IMR-90 (cell line): ENCODE measurements around the gene CXCL16. TPM values are rescaled to one million over a fixed set of nuclear protein-coding genes. Genes with fewer than 3 reads are reported as not detected.
A peak's percentile ranks its signal among the peaks of the same experiment; 100 is the strongest.

Experiments
- ATAC-seq: fragments of 200-7000 bp; cut with Tn5 transposase; 2 replicates; pipeline ENCODE4 v1.9.1; 2020; ENCODE audit warnings: low read depth, mild to moderate bottlenecking, moderate library complexity
- BruUV-seq: library from RNA; stranded (reverse); fragments of 400-500 nt; replicated peaks from 2 replicates; lab custom pipeline; 2021; lab: Mats Ljungman, UMichigan
- CTCF ChIA-PET: fragments of 300-600 bp; formaldehyde crosslinking; extraction: SDS; loops from one replicate; lab custom pipeline; 2021; ENCODE audit warnings: antibody characterized with exemption; lab: Yijun Ruan, JAX
- POLR2A ChIA-PET: fragments of 300-600 bp; sonication (Branson Sonifier 250); formaldehyde crosslinking; loops from one replicate; lab custom pipeline; 2022; ENCODE audit warnings: antibody characterized with exemption; ENCODE audit not compliant: unreplicated experiment; lab: Charles Lee
- DNase-seq: peaks from one replicate; pipeline ENCODE4 v3.0.0; 2013
- H2AFZ ChIP-seq: replicated peaks from 2 replicates; pipeline ENCODE3; 2013; ENCODE audit warnings: low read length, mild to moderate bottlenecking; ENCODE audit not compliant: poor library complexity
- H2AK5ac ChIP-seq: 2 replicates; pipeline ENCODE4 v1.6.1; 2013; ENCODE audit warnings: low read depth, low read length, inconsistent platforms
- H2AK9ac ChIP-seq: replicated peaks from 2 replicates; pipeline ENCODE3; 2013; ENCODE audit warnings: mild to moderate bottlenecking, low read depth, low read length, moderate library complexity; ENCODE audit not compliant: poor library complexity
- H2BK120ac ChIP-seq: 2 replicates; pipeline ENCODE4 v1.6.1; 2013; ENCODE audit warnings: low read depth, low read length, inconsistent platforms
- H2BK15ac ChIP-seq: 3 replicates; pipeline ENCODE4 v1.6.1; 2013; ENCODE audit warnings: low read depth, low read length, inconsistent platforms
- H2BK20ac ChIP-seq: 2 replicates; pipeline ENCODE4 v1.6.1; 2013; ENCODE audit warnings: low read depth, mild to moderate bottlenecking, inconsistent platforms, low read length, moderate library complexity
- H2BK5ac ChIP-seq: 2 replicates; pipeline ENCODE4 v1.6.1; 2013; ENCODE audit warnings: mild to moderate bottlenecking, low read depth, low read length, inconsistent platforms; ENCODE audit not compliant: poor library complexity, severe bottlenecking
- H3K14ac ChIP-seq: replicated peaks from 2 replicates; pipeline ENCODE4 v1.6.1; 2013; ENCODE audit warnings: low read depth, low read length, inconsistent platforms
- H3K18ac ChIP-seq: 2 replicates; pipeline ENCODE4 v1.6.1; 2013; ENCODE audit warnings: low read depth, low read length, control low read depth
- H3K23ac ChIP-seq: 2 replicates; pipeline ENCODE4 v1.6.1; 2013; ENCODE audit warnings: low read depth, low read length, inconsistent platforms
- H3K27ac ChIP-seq: 2 replicates; pipeline ENCODE4 v1.5.1; 2013; ENCODE audit warnings: mild to moderate bottlenecking, control low read depth, low read length; ENCODE audit not compliant: insufficient read depth
- H3K27me3 ChIP-seq: 2 replicates; pipeline ENCODE4 v1.6.1; 2013; ENCODE audit warnings: low read length; ENCODE audit not compliant: control insufficient read depth, insufficient read depth
- H3K36me3 ChIP-seq: 2 replicates; pipeline ENCODE4 v1.6.1; 2013; ENCODE audit warnings: low read length, mixed read lengths; ENCODE audit not compliant: control insufficient read depth, insufficient read depth
- H3K4ac ChIP-seq: 2 replicates; pipeline ENCODE4 v1.6.1; 2013; ENCODE audit warnings: low read depth, low read length, inconsistent platforms
- H3K4me1 ChIP-seq: 2 replicates; pipeline ENCODE4 v1.6.1; 2013; ENCODE audit warnings: low read length, mixed read lengths; ENCODE audit not compliant: control insufficient read depth, insufficient read depth
- H3K4me2 ChIP-seq: 2 replicates; pipeline ENCODE4 v1.6.1; 2013; ENCODE audit warnings: low read depth, mild to moderate bottlenecking, control low read depth, low read length, moderate library complexity
- H3K4me3 ChIP-seq: 2 replicates; pipeline ENCODE4 v1.5.1; 2013; ENCODE audit warnings: low read depth, mild to moderate bottlenecking, control low read depth, low read length, moderate library complexity; ENCODE audit not compliant: insufficient read depth
- H3K56ac ChIP-seq: 2 replicates; pipeline ENCODE4 v1.6.1; 2013; ENCODE audit warnings: low read length, inconsistent platforms; ENCODE audit not compliant: insufficient read depth; ENCODE audit errors: extremely low read depth
- H3K79me1 ChIP-seq, 2 experiments: 2 replicates each; pipeline ENCODE4 v1.6.1; 2013; ENCODE audit warnings: low read length in 2 of 2, inconsistent platforms in 1 of 2, low read depth in 1 of 2
- H3K9ac ChIP-seq: 2 replicates; pipeline ENCODE4 v1.6.1; 2013; ENCODE audit warnings: low read depth, low read length, control low read depth
- H3K9me1 ChIP-seq: 2 replicates; pipeline ENCODE4 v1.6.1; 2013; ENCODE audit warnings: low read length, inconsistent platforms; ENCODE audit not compliant: insufficient read depth
- H3K9me3 ChIP-seq: 2 replicates; pipeline ENCODE4 v1.6.1; 2013; ENCODE audit warnings: low read length; ENCODE audit not compliant: control insufficient read depth, insufficient read depth
- H4K20me1 ChIP-seq: 2 replicates; pipeline ENCODE4 v1.6.1; 2013; ENCODE audit warnings: low read length, inconsistent platforms; ENCODE audit not compliant: insufficient read depth
- H4K5ac ChIP-seq: 2 replicates; pipeline ENCODE4 v1.6.1; 2013; ENCODE audit warnings: mild to moderate bottlenecking, low read depth, low read length, control low read depth
- H4K8ac ChIP-seq, 2 experiments: 2 replicates each; pipeline ENCODE4 v1.6.1; 2013; ENCODE audit warnings: low read depth in 2 of 2, low read length in 2 of 2, control low read depth in 1 of 2, inconsistent platforms in 1 of 2
- H4K91ac ChIP-seq: 2 replicates; pipeline ENCODE4 v1.6.1; 2013; ENCODE audit warnings: low read depth, low read length, inconsistent platforms; ENCODE audit not compliant: insufficient read depth
- CEBPB ChIP-seq: IDR thresholded peaks from 2 replicates; pipeline ENCODE4 v1.6.1; 2012; ENCODE audit warnings: low read depth, low read length, improper control_type of control experiment
- CHD1 ChIP-seq: IDR thresholded peaks from 2 replicates; pipeline ENCODE4 v1.6.1; 2012; ENCODE audit warnings: low read depth, low read length, improper control_type of control experiment
- MAZ ChIP-seq: IDR thresholded peaks from 2 replicates; pipeline ENCODE4 v1.6.1; 2012; ENCODE audit warnings: low read depth, mild to moderate bottlenecking, low read length, improper control_type of control experiment, moderate library complexity, borderline replicate concordance
- POLR2A ChIP-seq: IDR thresholded peaks from 2 replicates; pipeline ENCODE4 v1.6.1; 2012; ENCODE audit warnings: mild to moderate bottlenecking, low read depth, low read length
- RAD21 ChIP-seq: IDR thresholded peaks from 2 replicates; pipeline ENCODE4 v1.6.1; 2012; ENCODE audit warnings: low read length, improper control_type of control experiment
- RCOR1 ChIP-seq: IDR thresholded peaks from 2 replicates; pipeline ENCODE4 v1.6.1; 2012; ENCODE audit warnings: mild to moderate bottlenecking, low read length, improper control_type of control experiment; ENCODE audit not compliant: insufficient replicate concordance
- RFX5 ChIP-seq: IDR thresholded peaks from 2 replicates; pipeline ENCODE4 v1.8.0; 2012; ENCODE audit warnings: low read depth, mild to moderate bottlenecking, low read length, moderate library complexity
- SMC3 ChIP-seq: fragments of 150-350 bp; IDR thresholded peaks from 2 replicates; pipeline ENCODE4 v1.6.1; 2016; ENCODE audit warnings: low read depth, mild to moderate bottlenecking, antibody characterized with exemption, low read length, moderate library complexity
- WGBS, 2 experiments: methylation state at CpG; one replicate each; pipeline versions ENCODE4 v1.1.5 to v1.1.7; 2013; ENCODE audit warnings: missing lambda C conversion rate in 2 of 2; ENCODE audit not compliant: insufficient read length in 1 of 2; ENCODE audit errors: extremely low coverage in 2 of 2; 5-methylcytosine and 5-hydroxymethylcytosine counted together
- dilution Hi-C: fragments of 300-500 bp; cut with HindIII; formaldehyde crosslinking; loops from one replicate; pipeline ENCODE4 v1.14.3; 2018; ENCODE audit warnings: low sequenced_read_pairs; ENCODE audit not compliant: unreplicated experiment
- in situ Hi-C: fragments of 300-500 bp; cut with MboI; formaldehyde crosslinking; loops from 3 replicates; pipeline ENCODE4 v1.14.3; 2019; ENCODE audit warnings: low sequenced_read_pairs, inconsistent platforms, mixed read lengths
- intact Hi-C: fragments of 100-400 bp; cut with micrococcal nuclease; formaldehyde crosslinking; loops from 2 replicates; pipeline ENCODE4 v1.10.0; 2022
- polyA plus RNA-seq, 3 experiments: library from polyadenylated mRNA; depleted of rRNA; stranded (reverse); fragments of >200 nt; gene quantifications; 2 replicates each; pipeline ENCODE4 v1.2.3, GENCODE V29; 2012; ENCODE audit warnings: low replicate concordance in 1 of 3
- total RNA-seq: library from RNA; depleted of rRNA; stranded (reverse); fragments of >200 nt; gene quantifications from 2 replicates; pipeline ENCODE4 v1.2.3, GENCODE V29; 2012
- TF ChIP-seq, protein P1 (sequence below): fragments of 150-350 bp; IDR thresholded peaks from 2 replicates; pipeline ENCODE4 v1.6.1; 2017; ENCODE audit warnings: mild to moderate bottlenecking, antibody characterized with exemption, low read length, low read depth
- TF ChIP-seq, protein P2 (sequence below): conservative IDR thresholded peaks from 2 replicates; pipeline ENCODE4 v1.5.1; 2012; ENCODE audit warnings: mild to moderate bottlenecking, low read depth, low read length, improper control_type of control experiment
- TF ChIP-seq, protein P3 (sequence below): fragments of 150-350 bp; IDR thresholded peaks from 2 replicates; pipeline ENCODE4 v1.6.1; 2016; ENCODE audit warnings: low read depth, mild to moderate bottlenecking, low read length, moderate library complexity, borderline replicate concordance

The CXCL16 gene
- total and polyA plus RNA-seq, 2 of the 4 experiments (the other 2 are of a cell fraction) = 0.36 to 1.6 TPM

DNA sequence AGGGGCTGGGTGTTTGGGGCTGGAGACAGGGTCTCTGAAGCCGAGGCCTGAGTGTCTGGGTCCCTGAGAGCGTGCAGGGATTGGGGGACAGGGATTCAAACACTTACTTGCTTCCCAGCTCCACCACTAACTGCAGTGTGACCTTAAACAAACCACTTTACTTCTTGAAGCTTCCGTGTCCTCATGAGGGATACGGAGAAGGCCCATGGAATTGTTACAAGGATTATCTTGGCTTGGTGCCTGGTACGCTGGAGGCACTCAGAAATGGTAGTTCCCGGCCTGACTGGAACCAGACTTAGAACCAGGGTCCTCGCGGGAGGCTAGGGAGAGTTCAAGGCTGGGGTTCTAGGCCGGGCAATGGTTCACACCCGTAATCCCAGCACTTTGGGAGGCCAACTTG is 2.9 kb upstream of the CXCL16 start:
- Histone ChIP-seq H4K91ac (no peak overlapping the region), H3K4me2 (no peak overlapping the region), H3K4me1 (peaks cover 8% of the 10 kb centered on the region; the same call in 1 of the 2 replicates), H3K23ac (no peak overlapping the region), H2BK15ac (no peak overlapping the region), H3K79me1 (no peaks in the 10 kb centered on the region), H2BK120ac (no peak overlapping the region), H3K4me3 (no peak overlapping the region), H3K27ac (no peak overlapping the region), H3K18ac (no peak overlapping the region), H2BK20ac (no peak overlapping the region), H2AK5ac (no peak overlapping the region), H2AFZ (no peak overlapping the region), H3K14ac (no peak overlapping the region), H3K4ac (no peak overlapping the region), H4K20me1 (no peaks in the 10 kb centered on the region), H4K8ac (no peak overlapping the region), H3K27me3 (peaks cover 79% of the 10 kb centered on the region), H4K5ac (no peak overlapping the region), H3K56ac (no peak overlapping the region), H3K36me3 (no peaks in the 10 kb centered on the region), H3K9me1 (no peaks in the 10 kb centered on the region), H3K9me3 (no peaks in the 10 kb centered on the region), H3K9ac (no peak overlapping the region), H2BK5ac (no peak overlapping the region), H2AK9ac (peak overlapping the region; percentile 42)
- WGBS, 2 experiments = no CpG with 5 or more reads among the region's 10 CpGs
- TF ChIP-seq MAZ (no peak), RFX5 (no peak), SMC3 (no peak), RAD21 (no peak), POLR2A (no peak), CEBPB (no peak), CHD1 (no peak), RCOR1 (no peak)
- TF ChIP-seq, protein P1, sequence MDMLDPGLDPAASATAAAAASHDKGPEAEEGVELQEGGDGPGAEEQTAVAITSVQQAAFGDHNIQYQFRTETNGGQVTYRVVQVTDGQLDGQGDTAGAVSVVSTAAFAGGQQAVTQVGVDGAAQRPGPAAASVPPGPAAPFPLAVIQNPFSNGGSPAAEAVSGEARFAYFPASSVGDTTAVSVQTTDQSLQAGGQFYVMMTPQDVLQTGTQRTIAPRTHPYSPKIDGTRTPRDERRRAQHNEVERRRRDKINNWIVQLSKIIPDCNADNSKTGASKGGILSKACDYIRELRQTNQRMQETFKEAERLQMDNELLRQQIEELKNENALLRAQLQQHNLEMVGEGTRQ = no peak
- TF ChIP-seq, protein P2, sequence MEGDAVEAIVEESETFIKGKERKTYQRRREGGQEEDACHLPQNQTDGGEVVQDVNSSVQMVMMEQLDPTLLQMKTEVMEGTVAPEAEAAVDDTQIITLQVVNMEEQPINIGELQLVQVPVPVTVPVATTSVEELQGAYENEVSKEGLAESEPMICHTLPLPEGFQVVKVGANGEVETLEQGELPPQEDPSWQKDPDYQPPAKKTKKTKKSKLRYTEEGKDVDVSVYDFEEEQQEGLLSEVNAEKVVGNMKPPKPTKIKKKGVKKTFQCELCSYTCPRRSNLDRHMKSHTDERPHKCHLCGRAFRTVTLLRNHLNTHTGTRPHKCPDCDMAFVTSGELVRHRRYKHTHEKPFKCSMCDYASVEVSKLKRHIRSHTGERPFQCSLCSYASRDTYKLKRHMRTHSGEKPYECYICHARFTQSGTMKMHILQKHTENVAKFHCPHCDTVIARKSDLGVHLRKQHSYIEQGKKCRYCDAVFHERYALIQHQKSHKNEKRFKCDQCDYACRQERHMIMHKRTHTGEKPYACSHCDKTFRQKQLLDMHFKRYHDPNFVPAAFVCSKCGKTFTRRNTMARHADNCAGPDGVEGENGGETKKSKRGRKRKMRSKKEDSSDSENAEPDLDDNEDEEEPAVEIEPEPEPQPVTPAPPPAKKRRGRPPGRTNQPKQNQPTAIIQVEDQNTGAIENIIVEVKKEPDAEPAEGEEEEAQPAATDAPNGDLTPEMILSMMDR = no peak
- TF ChIP-seq, protein P3, sequence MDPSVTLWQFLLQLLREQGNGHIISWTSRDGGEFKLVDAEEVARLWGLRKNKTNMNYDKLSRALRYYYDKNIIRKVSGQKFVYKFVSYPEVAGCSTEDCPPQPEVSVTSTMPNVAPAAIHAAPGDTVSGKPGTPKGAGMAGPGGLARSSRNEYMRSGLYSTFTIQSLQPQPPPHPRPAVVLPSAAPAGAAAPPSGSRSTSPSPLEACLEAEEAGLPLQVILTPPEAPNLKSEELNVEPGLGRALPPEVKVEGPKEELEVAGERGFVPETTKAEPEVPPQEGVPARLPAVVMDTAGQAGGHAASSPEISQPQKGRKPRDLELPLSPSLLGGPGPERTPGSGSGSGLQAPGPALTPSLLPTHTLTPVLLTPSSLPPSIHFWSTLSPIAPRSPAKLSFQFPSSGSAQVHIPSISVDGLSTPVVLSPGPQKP = no peak
- intact Hi-C loops (no loop called here), dilution Hi-C loops (no loop called here), in situ Hi-C loops (no loop called here)
- ChIA-PET POLR2A (no interaction called here), CTCF (no interaction called here)
- BruUV-seq = no TSS peak
- DNase-seq (no peak), ATAC-seq (no peak)
